KMS-11 (cell line): ENCODE data around the gene MED27.

ENCODE experiments used
- H2AFZ ChIP-seq: fragments of 200-600 bp; sonication (generic); 2 replicates; pipeline ENCODE4 v1.6.1; 2016; ENCODE audit warnings: antibody characterized with exemption, mixed run types, low read depth
- H3K27ac ChIP-seq: fragments of 200-600 bp; sonication (generic); 2 replicates; pipeline ENCODE4 v1.6.1; 2016; ENCODE audit warnings: mild to moderate bottlenecking, mixed run types
- H3K27me3 ChIP-seq: fragments of 200-600 bp; sonication (generic); 2 replicates; pipeline ENCODE4 v1.6.1; 2017; ENCODE audit warnings: mild to moderate bottlenecking, low read depth, mixed run types, moderate library complexity; ENCODE audit not compliant: insufficient read depth
- H3K36me3 ChIP-seq: fragments of 200-600 bp; sonication (generic); 2 replicates; pipeline ENCODE4 v1.6.1; 2017; ENCODE audit warnings: mild to moderate bottlenecking, mixed run types; ENCODE audit not compliant: insufficient read depth
- H3K4me1 ChIP-seq: fragments of 200-600 bp; sonication (generic); 2 replicates; pipeline ENCODE4 v1.6.1; 2016; ENCODE audit warnings: mild to moderate bottlenecking, low read depth, mixed run types; ENCODE audit not compliant: poor library complexity, severe bottlenecking
- H3K4me2 ChIP-seq: fragments of 200-600 bp; sonication (generic); 2 replicates; pipeline ENCODE4 v1.7.0; 2016; ENCODE audit warnings: mild to moderate bottlenecking, mixed run types
- H3K4me3 ChIP-seq: fragments of 200-600 bp; sonication (generic); IDR thresholded peaks from 2 replicates; pipeline ENCODE4 v1.6.1; 2017; ENCODE audit warnings: low read depth, low read length, mixed read lengths; ENCODE audit not compliant: insufficient read depth
- H3K79me2 ChIP-seq: fragments of 200-600 bp; sonication (generic); 2 replicates; pipeline ENCODE4 v1.6.1; 2016; ENCODE audit warnings: low read depth, mixed run types; ENCODE audit not compliant: insufficient read depth
- H3K9ac ChIP-seq: fragments of 200-600 bp; sonication (generic); 2 replicates; pipeline ENCODE4 v1.6.1; 2016; ENCODE audit warnings: mild to moderate bottlenecking, mixed run types
- H4K20me1 ChIP-seq: fragments of 200-600 bp; sonication (generic); 2 replicates; pipeline ENCODE4 v1.6.1; 2016; ENCODE audit warnings: mild to moderate bottlenecking, mixed run types; ENCODE audit not compliant: insufficient read depth
- CTCF ChIP-seq: fragments of 200-600 bp; sonication (generic); conservative IDR thresholded peaks from 2 replicates; pipeline ENCODE4 v1.6.1; 2017; ENCODE audit warnings: low read depth, mild to moderate bottlenecking, antibody characterized with exemption, low read length, moderate library complexity, mixed read lengths

Gene MED27

GRCh38 chr9:131977109-131977838, 102.4 kb downstream of the MED27 start:
- TF ChIP-seq CTCF: no peak
- no peaks in the 10 kb centered on the region for H3K27me3 ChIP-seq
- no peak overlapping the region for H2AFZ ChIP-seq
- no peak overlapping the region for H3K9ac ChIP-seq
- no peaks in the 10 kb centered on the region for H3K79me2 ChIP-seq
- no peak overlapping the region for H3K4me3 ChIP-seq
- no peaks in the 10 kb centered on the region for H3K36me3 ChIP-seq
- H3K4me1 ChIP-seq: no peaks in the 10 kb centered on the region
- H3K4me2 ChIP-seq: no peak overlapping the region
- no peaks in the 10 kb centered on the region for H4K20me1 ChIP-seq
- H3K27ac ChIP-seq: no peak overlapping the region

- H3K9ac ChIP-seq: no peak overlapping the region
- H3K27ac ChIP-seq: no peak overlapping the region
Observed at GRCh38 chr9:131976157-131977108, 103.2 kb downstream of the MED27 start.

GRCh38 chr9:131972889-131973288, 106.8 kb downstream of the MED27 start:
- Histone ChIP-seq H3K79me2 (no peaks in the 10 kb centered on the region), H3K27ac (no peak overlapping the region), H3K4me3 (no peak overlapping the region)

More at GRCh38 chr9:131976157-131977108, 103.2 kb downstream of the MED27 start:
- Histone ChIP-seq H3K4me3 (no peak overlapping the region), H3K79me2 (no peaks in the 10 kb centered on the region), H3K27me3 (no peaks in the 10 kb centered on the region), H3K36me3 (no peaks in the 10 kb centered on the region), H3K4me1 (no peaks in the 10 kb centered on the region), H3K4me2 (no peak overlapping the region), H2AFZ (no peak overlapping the region), H4K20me1 (no peaks in the 10 kb centered on the region)
- TF ChIP-seq CTCF: no peak

More at GRCh38 chr9:131972889-131973288, 106.8 kb downstream of the MED27 start:
- H3K27me3 ChIP-seq: no peaks in the 10 kb centered on the region
- H3K4me1 ChIP-seq: no peaks in the 10 kb centered on the region
- H3K4me2 ChIP-seq: no peak overlapping the region
- H4K20me1 ChIP-seq: no peaks in the 10 kb centered on the region
- H3K36me3 ChIP-seq: no peaks in the 10 kb centered on the region
- no peak overlapping the region for H3K9ac ChIP-seq
- no peak overlapping the region for H2AFZ ChIP-seq
- TF ChIP-seq CTCF: no peak
